ENCODE measurements around the gene EFCAB5. TPM values are rescaled to one million over a fixed set of nuclear protein-coding genes. Genes with fewer than 3 reads are reported as not detected.

Gene EFCAB5
- total RNA-seq, 1 donor from 2014 or later, result 1.9 TPM

DNA sequence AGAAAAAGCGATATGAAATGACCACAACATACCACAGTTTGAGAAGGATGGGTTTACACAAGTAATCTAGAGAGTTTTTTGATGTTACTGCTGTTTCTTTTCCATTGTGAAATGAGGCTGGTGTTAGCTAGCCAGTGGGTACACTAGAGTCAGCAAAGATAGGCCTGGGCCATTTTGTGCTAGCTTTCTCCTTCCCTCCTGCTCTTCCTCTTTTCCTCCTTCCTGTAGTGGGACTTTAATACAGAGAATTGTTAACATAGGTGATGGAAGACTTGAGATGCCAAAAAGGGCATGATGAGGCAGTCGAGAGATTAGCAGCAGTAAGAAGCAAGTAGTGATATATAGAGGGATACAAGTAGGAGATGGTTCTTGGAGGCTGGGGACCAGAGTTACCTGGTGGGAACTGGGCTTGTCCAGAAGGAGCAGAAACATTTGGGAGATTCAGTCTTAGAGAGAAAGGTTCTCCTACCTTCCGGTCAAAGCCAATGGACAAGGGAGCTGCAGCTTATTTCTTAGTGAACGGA is 182.9 kb downstream of the EFCAB5 start:
- Mint-ChIP-seq H3K27me3 (no peaks in the 10 kb centered on the region), H3K4me1 (peaks cover 37% of the 10 kb centered on the region), H3K9me3 (no peaks in the 10 kb centered on the region), H3K36me3 (ENCODE audit: low read depth) (peaks cover 45% of the 10 kb centered on the region), H3K27ac (no peak overlapping the region), H3K4me3 (no peak overlapping the region)
- TF ChIP-seq, protein P1, sequence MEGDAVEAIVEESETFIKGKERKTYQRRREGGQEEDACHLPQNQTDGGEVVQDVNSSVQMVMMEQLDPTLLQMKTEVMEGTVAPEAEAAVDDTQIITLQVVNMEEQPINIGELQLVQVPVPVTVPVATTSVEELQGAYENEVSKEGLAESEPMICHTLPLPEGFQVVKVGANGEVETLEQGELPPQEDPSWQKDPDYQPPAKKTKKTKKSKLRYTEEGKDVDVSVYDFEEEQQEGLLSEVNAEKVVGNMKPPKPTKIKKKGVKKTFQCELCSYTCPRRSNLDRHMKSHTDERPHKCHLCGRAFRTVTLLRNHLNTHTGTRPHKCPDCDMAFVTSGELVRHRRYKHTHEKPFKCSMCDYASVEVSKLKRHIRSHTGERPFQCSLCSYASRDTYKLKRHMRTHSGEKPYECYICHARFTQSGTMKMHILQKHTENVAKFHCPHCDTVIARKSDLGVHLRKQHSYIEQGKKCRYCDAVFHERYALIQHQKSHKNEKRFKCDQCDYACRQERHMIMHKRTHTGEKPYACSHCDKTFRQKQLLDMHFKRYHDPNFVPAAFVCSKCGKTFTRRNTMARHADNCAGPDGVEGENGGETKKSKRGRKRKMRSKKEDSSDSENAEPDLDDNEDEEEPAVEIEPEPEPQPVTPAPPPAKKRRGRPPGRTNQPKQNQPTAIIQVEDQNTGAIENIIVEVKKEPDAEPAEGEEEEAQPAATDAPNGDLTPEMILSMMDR (IDR thresholded peaks at IDR 0.05), result no peak
- ATAC-seq (ENCODE audit: low read depth), result no peak
- ChIA-PET POLR2A (interaction anchor here (0.5 kb wide), 1 partner anchor 883 kb away, joined by 4 read pairs; no protein-coding TSS in a partner anchor), CTCF (interaction anchor here (1.1 to 3.7 kb wide), 13 partner anchors 9 to 212 kb away, joined by 3 to 65 read pairs (median 6); partner anchors contain the start of gene BLMH)
- intact Hi-C loops (cut with micrococcal nuclease), result loop anchor here (10.0 kb wide), 1 partner anchor 590 kb away; no protein-coding TSS in a partner anchor
- no peak for DNase-seq

DNA sequence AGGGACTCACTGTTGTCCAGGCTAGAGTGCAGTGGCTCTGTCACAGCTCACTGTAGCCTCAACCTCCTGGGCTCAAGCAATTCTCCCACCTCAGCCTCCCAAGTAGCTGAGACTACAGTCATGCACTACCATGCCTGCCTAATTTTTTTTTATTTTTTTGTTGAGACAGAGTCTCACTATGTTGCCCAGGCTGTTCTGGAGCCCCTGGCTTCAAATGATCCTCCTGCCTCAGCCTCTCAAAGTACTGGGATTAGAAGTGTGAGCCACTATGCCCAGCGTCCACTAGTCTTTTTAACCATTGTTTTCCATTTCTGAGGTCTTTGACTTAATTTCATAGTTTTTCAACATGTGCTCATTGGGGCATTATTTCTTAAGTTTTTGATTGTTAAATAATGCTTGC is 188.7 kb downstream of the EFCAB5 start:
- Mint-ChIP-seq H3K4me1 (peaks cover 12% of the 10 kb centered on the region), H3K4me3 (no peak overlapping the region), H3K27ac (no peak overlapping the region), H3K9me3 (no peaks in the 10 kb centered on the region), H3K27me3 (no peaks in the 10 kb centered on the region), H3K36me3 (ENCODE audit: low read depth) (peaks cover 56% of the 10 kb centered on the region)
- ATAC-seq (ENCODE audit: low read depth), result no peak
- CTCF ChIA-PET, result no interaction called here
- no peak for DNase-seq
- TF ChIP-seq, protein P1 (IDR thresholded peaks at IDR 0.05), result no peak
- POLR2A ChIA-PET, result no interaction called here
- intact Hi-C loops (cut with micrococcal nuclease), result no loop called here

- Mint-ChIP-seq H3K27me3 (no peaks in the 10 kb centered on the region), H3K27ac (no peak overlapping the region), H3K9me3 (no peaks in the 10 kb centered on the region), H3K36me3 (ENCODE audit: low read depth) (peaks cover 53% of the 10 kb centered on the region), H3K4me1 (peaks cover 3% of the 10 kb centered on the region), H3K4me3 (no peak overlapping the region)
- ChIA-PET CTCF (interaction anchor here (1.1 to 1.7 kb wide), 2 partner anchors 8 to 27 kb away, joined by 4 to 7 read pairs; no protein-coding TSS in a partner anchor), POLR2A (interaction anchor here (0.6 kb wide), 1 partner anchor 40 kb away, joined by 3 read pairs; no protein-coding TSS in a partner anchor)
- TF ChIP-seq, protein P1 (IDR thresholded peaks at IDR 0.05), result no peak
- DNase-seq (no peak), ATAC-seq (ENCODE audit: low read depth) (no peak)
- intact Hi-C loops (cut with micrococcal nuclease), result no loop called here
Observed at GRCh38 chr17:30132615-30133014, 191.2 kb downstream of the EFCAB5 start.

- CTCF ChIA-PET, result interaction anchor here (0.6 to 1.7 kb wide), 4 partner anchors 9 to 351 kb away, joined by 3 to 7 read pairs (median 4); no protein-coding TSS in a partner anchor
- H3K36me3 Mint-ChIP-seq (ENCODE audit: low read depth), result peaks cover 57% of the 10 kb centered on the region
Observed at GRCh38 chr17:30133197-30133596, 191.8 kb downstream of the EFCAB5 start.

DNA sequence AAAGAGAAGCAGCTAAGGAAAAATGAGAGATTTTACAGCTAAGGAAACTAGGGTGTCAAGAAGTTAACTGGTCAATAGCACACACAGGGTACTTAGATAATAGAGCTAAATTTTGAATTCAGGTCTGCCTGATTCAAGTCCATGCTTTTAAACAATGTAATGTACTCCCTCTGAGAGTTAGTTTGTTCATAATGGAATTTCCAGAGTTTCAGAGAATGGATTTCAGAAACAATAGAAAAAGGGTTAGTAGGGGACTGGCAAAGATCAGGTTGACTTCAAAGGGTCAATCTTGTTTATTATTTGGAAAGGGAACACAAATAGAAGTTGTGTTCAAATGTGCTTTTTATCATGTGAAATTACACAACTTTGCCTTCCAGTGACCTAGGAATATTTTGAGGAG is 193.1 kb downstream of the EFCAB5 start:
- intact Hi-C loops (cut with micrococcal nuclease), result no loop called here
- Mint-ChIP-seq H3K27ac (no peak overlapping the region), H3K4me3 (no peak overlapping the region), H3K9me3 (no peaks in the 10 kb centered on the region), H3K36me3 (ENCODE audit: low read depth) (peaks cover 57% of the 10 kb centered on the region), H3K27me3 (no peaks in the 10 kb centered on the region), H3K4me1 (peaks cover 7% of the 10 kb centered on the region)
- no peak for DNase-seq
- ChIA-PET POLR2A (no interaction called here), CTCF (interaction anchor here (0.5 to 0.8 kb wide), 2 partner anchors 9 to 193 kb away, joined by 3 to 4 read pairs; no protein-coding TSS in a partner anchor)
- TF ChIP-seq, protein P1 (IDR thresholded peaks at IDR 0.05), result no peak
- no peak for ATAC-seq (ENCODE audit: low read depth)

More at GRCh38 chr17:30133197-30133596, 191.8 kb downstream of the EFCAB5 start:
- no peak for DNase-seq
- H3K4me3 Mint-ChIP-seq, result no peak overlapping the region
- TF ChIP-seq, protein P1 (IDR thresholded peaks at IDR 0.05), result no peak
- intact Hi-C loops (cut with micrococcal nuclease), result no loop called here
- ATAC-seq (ENCODE audit: low read depth), result no peak
- peaks cover 7% of the 10 kb centered on the region for H3K4me1 Mint-ChIP-seq
- no peak overlapping the region for H3K27ac Mint-ChIP-seq
- POLR2A ChIA-PET, result interaction anchor here (0.6 to 0.9 kb wide), 3 partner anchors 15 to 306 kb away, joined by 3 to 4 read pairs (median 3); no protein-coding TSS in a partner anchor
- no peaks in the 10 kb centered on the region for H3K27me3 Mint-ChIP-seq
- no peaks in the 10 kb centered on the region for H3K9me3 Mint-ChIP-seq
